Measurements from ENCODE around the gene LPAR1. TPM values are rescaled to one million over a fixed set of nuclear protein-coding genes. Genes with fewer than 3 reads are reported as not detected.

Gene LPAR1
- total and polyA plus RNA-seq, 2 of the 8 experiments (the other 6 are each of a cell fraction or from before 2014, with no cell fraction given), result 3.4 to 5.1 TPM

GRCh38 chr9:110923601-110924000 lies 114.7 kb downstream of the LPAR1 start (continued):
- TF ChIP-seq CHD7 (IDR thresholded peaks at IDR 0.05; ENCODE audit: insufficient replicate concordance, low read length), result no peak
- TF ChIP-seq BACH1 (IDR thresholded peaks at IDR 0.05; ENCODE audit: low read length), result no peak
- no peak for TF ChIP-seq SP4 (IDR thresholded peaks at IDR 0.05; ENCODE audit: low read length)
- TF ChIP-seq E2F6 (IDR thresholded peaks at IDR 0.05), result no peak
- no peak for TF ChIP-seq CBX5 (IDR thresholded peaks at IDR 0.05; ENCODE audit: low read depth, low read length)
- no peak for TF ChIP-seq EP300 (IDR thresholded peaks at IDR 0.05; ENCODE audit: borderline replicate concordance in 1 of 2, low read depth in 2 of 2, low read length in 2 of 2)
- no peak for TF ChIP-seq NANOG (IDR thresholded peaks at IDR 0.05; ENCODE audit: insufficient read depth, low read depth, low read length, poor library complexity, severe bottlenecking)
